Endothelial cell of umbilical vein (primary cell): Measurements from ENCODE around the gene ZBTB21. TPM values are rescaled to one million over a fixed set of nuclear protein-coding genes. Genes with fewer than 3 reads are reported as not detected.

Source experiments
- BruUV-seq: library from RNA; stranded (reverse); fragments of 400-500 nt; replicated peaks from 2 replicates; lab custom pipeline; 2021; lab: Mats Ljungman, UMichigan
- CTCF ChIA-PET: fragments of 300-600, 350-600 bp; sonication (Branson Sonifier 250); formaldehyde crosslinking; loops from one replicate; lab custom pipeline; 2021; ENCODE audit warnings: antibody characterized with exemption, inconsistent platforms; lab: Charles Lee
- POLR2A ChIA-PET: fragments of 300-600, 350-600 bp; sonication (Branson Sonifier 250); formaldehyde crosslinking; loops from one replicate; lab custom pipeline; 2021; ENCODE audit warnings: antibody characterized with exemption, inconsistent platforms; lab: Charles Lee
- DNase-seq: peaks from one replicate; pipeline ENCODE4 v3.0.0-alpha.2; 2011; ENCODE audit warnings: low read depth, low spot score
- FAIRE-seq: peaks from 2 replicates; lab custom pipeline; 2011; peaks lifted over from hg19 to GRCh38; lab: Jason Lieb, UNC
- H2AFZ ChIP-seq: 2 replicates; pipeline ENCODE4 v1.6.0; 2012; ENCODE audit warnings: low read depth, low read length, control low read depth, inconsistent platforms
- H3K27ac ChIP-seq: 2 replicates; pipeline ENCODE4 v1.5.1; 2011; ENCODE audit warnings: low read depth, mild to moderate bottlenecking, control low read depth, low read length, moderate library complexity; ENCODE audit not compliant: insufficient read depth
- H3K27me3 ChIP-seq, 2 experiments: 2 replicates each; pipeline versions ENCODE4 v1.6.0 to v1.6.1; 2011; ENCODE audit warnings: low read length in 2 of 2, mixed read lengths in 1 of 2; ENCODE audit not compliant: control insufficient read depth in 2 of 2, insufficient read depth in 2 of 2
- H3K36me3 ChIP-seq, 2 experiments: 2 replicates in 1 of 2; 3 replicates in 1 of 2; pipeline ENCODE4 v1.5.1; 2011; ENCODE audit warnings: low read length in 2 of 2, mild to moderate bottlenecking in 1 of 2, moderate library complexity in 1 of 2; ENCODE audit not compliant: control insufficient read depth in 2 of 2, insufficient read depth in 2 of 2; ENCODE audit errors: extremely low read depth in 1 of 2
- H3K4me1 ChIP-seq: 3 replicates; pipeline ENCODE4 v1.5.1; 2011; ENCODE audit warnings: mild to moderate bottlenecking, low read length; ENCODE audit not compliant: control insufficient read depth, insufficient read depth; ENCODE audit errors: extremely low read depth
- H3K4me2 ChIP-seq: 2 replicates; pipeline ENCODE4 v1.6.1; 2011; ENCODE audit warnings: low read length, control low read depth, mixed read lengths; ENCODE audit not compliant: insufficient read depth
- H3K4me3 ChIP-seq, 3 experiments: fragments of 200-600 bp in 1 of 3; sonication (generic), shearing (Covaris generic) in 1 of 3; replicated peaks in 1 of 3; 2 replicates each; pipeline ENCODE4 v1.5.1; 2011 to 2016; ENCODE audit warnings: control low read depth in 3 of 3, low read length in 3 of 3, mild to moderate bottlenecking in 2 of 3, inconsistent platforms in 1 of 3, low read depth in 1 of 3, moderate library complexity in 1 of 3; ENCODE audit not compliant: insufficient read depth in 1 of 3
- H3K79me2 ChIP-seq: 2 replicates; pipeline ENCODE4 v1.6.0; 2012; ENCODE audit warnings: low read length, inconsistent platforms; ENCODE audit not compliant: control insufficient read depth, insufficient read depth
- H3K9ac ChIP-seq: replicated peaks from 2 replicates; pipeline ENCODE3; 2011; ENCODE audit warnings: low read length, control low read depth; ENCODE audit not compliant: insufficient read depth; ENCODE audit errors: extremely low read depth
- H3K9me1 ChIP-seq: replicated peaks from 3 replicates; pipeline ENCODE4 v1.6.0; 2011; ENCODE audit warnings: mild to moderate bottlenecking, low read length; ENCODE audit not compliant: control insufficient read depth, insufficient read depth; ENCODE audit errors: extremely low read depth
- H3K9me3 ChIP-seq: replicated peaks from 2 replicates; pipeline ENCODE4 v1.5.1; 2012; ENCODE audit warnings: low read length, inconsistent platforms; ENCODE audit not compliant: control insufficient read depth, insufficient read depth
- H4K20me1 ChIP-seq: replicated peaks from 2 replicates; pipeline ENCODE3; 2011; ENCODE audit warnings: mild to moderate bottlenecking, low read length; ENCODE audit not compliant: control insufficient read depth, insufficient read depth; ENCODE audit errors: extremely low read depth
- CTCF ChIP-seq, 2 donors: IDR thresholded peaks; 1 replicate in 1 of 2; 2 replicates in 1 of 2; pipeline ENCODE4 v1.5.1; 2011; ENCODE audit warnings: low read length in 2 of 2, mild to moderate bottlenecking in 2 of 2, moderate library complexity in 2 of 2, control low read depth in 1 of 2, inconsistent platforms in 1 of 2, low read depth in 1 of 2; ENCODE audit not compliant: insufficient read depth in 1 of 2; ENCODE audit errors: extremely low read depth in 1 of 2
- EZH2 ChIP-seq: IDR thresholded peaks from 2 replicates; pipeline ENCODE4 v1.6.1; 2012; ENCODE audit warnings: borderline replicate concordance, low read depth, mild to moderate bottlenecking, moderate library complexity, low read length, inconsistent platforms; ENCODE audit not compliant: severe bottlenecking
- FOS ChIP-seq: IDR thresholded peaks from 2 replicates; pipeline ENCODE4 v1.6.1; 2011; ENCODE audit warnings: mild to moderate bottlenecking, low read length, moderate library complexity, borderline replicate concordance; ENCODE audit not compliant: insufficient read depth
- GATA2 ChIP-seq: IDR thresholded peaks from 2 replicates; pipeline ENCODE4 v1.7.0; 2011; ENCODE audit warnings: low read depth, mild to moderate bottlenecking, moderate library complexity, mixed read lengths, low read length; ENCODE audit not compliant: insufficient read length, insufficient read depth
- MAX ChIP-seq: IDR thresholded peaks from 2 replicates; pipeline ENCODE4 v1.6.1; 2011; ENCODE audit not compliant: insufficient read depth, insufficient read length
- MYC ChIP-seq: IDR thresholded peaks from one replicate; pipeline ENCODE4 v1.6.1; 2011; ENCODE audit warnings: mild to moderate bottlenecking, low read depth, low read length
- POLR2A ChIP-seq: IDR thresholded peaks from 2 replicates; pipeline ENCODE4 v1.6.1; 2012; ENCODE audit warnings: low read depth, mild to moderate bottlenecking, control low read depth, low read length
- POLR2AphosphoS5 ChIP-seq: IDR thresholded peaks from 2 replicates; pipeline ENCODE4 v1.6.1; 2012; ENCODE audit warnings: low read depth, mild to moderate bottlenecking, control low read depth, low read length, moderate library complexity; ENCODE audit not compliant: insufficient read depth
- dilution Hi-C: fragments of 300-500 bp; cut with MboI; formaldehyde crosslinking; loops from one replicate; pipeline ENCODE4 v1.15.0; 2019; ENCODE audit warnings: low sequenced_read_pairs; ENCODE audit not compliant: extremely low pct_ligation_motif_present
- intact Hi-C: fragments of 100-400 bp; cut with micrococcal nuclease; formaldehyde crosslinking; loops from one replicate; pipeline ENCODE4 v1.10.0; 2022
- polyA plus RNA-seq, 4 experiments: library from polyadenylated mRNA; depleted of rRNA in 3 of 4; stranded (reverse) in 3 of 4; unstranded in 1 of 4; fragments of >200 nt; gene quantifications; 2 replicates each; pipeline versions ENCODE4 v1.2.1 to v1.2.3, GENCODE V29; 2011 to 2012; ENCODE audit warnings: missing spikeins in 1 of 4
- total RNA-seq: library from RNA; stranded (reverse); gene quantifications from 2 replicates; pipeline ENCODE4 v1.2.3, GENCODE V29; 2021

Gene ZBTB21
- total and polyA plus RNA-seq, 2 donors (not counting 3 experiments of a cell fraction or from before 2014, with no cell fraction given): 2.8 to 12.4 TPM

- no TSS peak for BruUV-seq
- H4K20me1 ChIP-seq: no peaks in the 10 kb centered on the region
- FAIRE-seq (no peak), DNase-seq (no peak)
- H3K4me3 ChIP-seq: no peak overlapping the region
- H3K9ac ChIP-seq: no peak overlapping the region
- H3K27ac ChIP-seq: no peak overlapping the region
- H3K27me3 ChIP-seq: no peaks in the 10 kb centered on the region
- peaks cover 65% of the 10 kb centered on the region for H3K79me2 ChIP-seq
- H2AFZ ChIP-seq: no peak overlapping the region
- no peaks in the 10 kb centered on the region for H3K9me3 ChIP-seq
- ChIA-PET POLR2A (no interaction called here), CTCF (no interaction called here)
- TF ChIP-seq EZH2 (no peak), POLR2AphosphoS5 (no peak), MYC (no peak), POLR2A (no peak), GATA2 (no peak), CTCF (IDR thresholded peaks at IDR 0.05; ENCODE audit: extremely low read depth in 1 of 2, insufficient read depth in 1 of 2, low read depth in 1 of 2, low read length in 2 of 2) (no peak), MAX (no peak), FOS (no peak)
- no peaks in the 10 kb centered on the region for H3K9me1 ChIP-seq
- H3K4me2 ChIP-seq: no peak overlapping the region
- H3K4me1 ChIP-seq: peaks cover 24% of the 10 kb centered on the region
- intact Hi-C loops (no loop called here), dilution Hi-C loops (no loop called here)
- no peaks in the 10 kb centered on the region for H3K36me3 ChIP-seq
These were observed 64.2 kb downstream of the ZBTB21 start for GRCh38 chr21:41945982-41946381.
